ENCODE measurements around the gene GUCA1A. TPM values are rescaled to one million over a fixed set of nuclear protein-coding genes. Genes with fewer than 3 reads are reported as not detected.

Gene GUCA1A
- total RNA-seq, 1 experiment from 2014 or later, result not detected

GRCh38 chr6:42195415-42195814 is 22.3 kb downstream of the GUCA1A start:
- no peak for ATAC-seq
- no peak overlapping the region for H3K9ac ChIP-seq (ENCODE audit: low read length)
- H4K20me1 ChIP-seq (ENCODE audit: insufficient read depth), result no peaks in the 10 kb centered on the region
- ChIA-PET POLR2A (interaction anchor here (1.2 kb wide), 1 partner anchor 102 kb away, joined by 4 read pairs; no protein-coding TSS in a partner anchor), CTCF (interaction anchor here (0.6 to 0.7 kb wide), 2 partner anchors 19 to 409 kb away, joined by 3 read pairs; no protein-coding TSS in a partner anchor), RAD21 (ENCODE audit: low non-redundant PET in 1 of 2, low total read pairs in 2 of 2, uncharacterized antibody in 2 of 2, unreplicated experiment in 2 of 2) (interaction anchor here in 1 of 2 experiments (0.7 kb wide), 1 partner anchor 95 kb away, joined by 3 read pairs; no protein-coding TSS in a partner anchor)
- BruUV-seq (replicated peaks), result no TSS peak
- intact Hi-C loops (cut with micrococcal nuclease), result no loop called here
- H3K27me3 ChIP-seq (ENCODE audit: insufficient read depth, low read length), result no peaks in the 10 kb centered on the region
- H3K36me3 ChIP-seq (ENCODE audit: control insufficient read depth in 1 of 2, insufficient read depth in 2 of 2, low read length in 2 of 2), result no peaks in the 10 kb centered on the region
- H3K9me3 ChIP-seq (ENCODE audit: control insufficient read depth in 1 of 2, insufficient read depth in 1 of 2, low read depth in 1 of 2, low read length in 2 of 2), result no peaks in the 10 kb centered on the region
- TF ChIP-seq ZNF274 (IDR thresholded peaks at IDR 0.05; ENCODE audit: low read depth, low read length) (no peak), RAD21 (IDR thresholded peaks at IDR 0.05; ENCODE audit: low read depth) (no peak), EGR1 (IDR thresholded peaks at IDR 0.05; ENCODE audit: low read depth) (no peak), POLR2AphosphoS5 (IDR thresholded peaks at IDR 0.05; ENCODE audit: low read depth, low read length) (no peak), YY1 (IDR thresholded peaks at IDR 0.05; ENCODE audit: extremely low read depth, insufficient replicate concordance, low read depth, low read length) (no peak), POLR2A (IDR thresholded peaks at IDR 0.05; ENCODE audit: borderline replicate concordance, extremely low read depth, insufficient read depth, insufficient read length) (no peak), CBX3 (IDR thresholded peaks at IDR 0.05; ENCODE audit: low read depth) (no peak), JUND (IDR thresholded peaks at IDR 0.05) (no peak), REST (IDR thresholded peaks at IDR 0.05; ENCODE audit: low read depth) (no peak), FOSL1 (IDR thresholded peaks at IDR 0.05; ENCODE audit: low read depth) (no peak), EZH2phosphoT487 (IDR thresholded peaks at IDR 0.05; ENCODE audit: borderline replicate concordance) (no peak), SRF (IDR thresholded peaks at IDR 0.05; ENCODE audit: low read depth) (no peak), TCF7L2 (IDR thresholded peaks at IDR 0.05; ENCODE audit: borderline replicate concordance, extremely low read depth, insufficient read depth, insufficient read length) (no peak), SIN3A (IDR thresholded peaks at IDR 0.05; ENCODE audit: low read depth) (no peak)
- H3K27ac ChIP-seq (ENCODE audit: low read depth, low read length), result no peak overlapping the region
- peaks cover 11 to 18% of the 10 kb centered on the region in 2 experiments; a peak in 3 of 4 replicates for H3K4me1 ChIP-seq (ENCODE audit: control insufficient read depth in 1 of 2, insufficient read depth in 2 of 2, low read length in 2 of 2)
- H3K9me2 ChIP-seq (ENCODE audit: insufficient read depth), result no peaks in the 10 kb centered on the region
- H2AFZ ChIP-seq (ENCODE audit: low read depth, low read length, poor library complexity, severe bottlenecking), result no peak overlapping the region
- no peak overlapping the region for H3K4me2 ChIP-seq (ENCODE audit: low read length)
- no peak for DNase-seq (ENCODE audit: low read depth, low spot score)
- no peak overlapping the region for H3K4me3 ChIP-seq (replicated peaks in 1 of 2; ENCODE audit: low read depth in 1 of 2, low read length in 2 of 2)
- H3K79me2 ChIP-seq (ENCODE audit: insufficient read depth, low read length), result no peaks in the 10 kb centered on the region
